Subcutaneous abdominal adipose tissue (tissue), 5 donors: ENCODE results near the gene TOB1.
"Not testable (repeated sequence)": the region's sequence is repeated elsewhere in the genome, so short reads cannot be mapped to it uniquely, and the experiment has no call there.

ENCODE experiments used
- H3K27ac ChIP-seq: one replicate; pipeline ENCODE4 v1.7.0; 2013; ENCODE audit warnings: low read depth, mild to moderate bottlenecking, inconsistent platforms, low read length, moderate library complexity
- H3K27me3 ChIP-seq, 5 donors: one replicate each; pipeline ENCODE4 v1.7.0; 2013; ENCODE audit warnings: low read length in 5 of 5, inconsistent platforms in 1 of 5; ENCODE audit not compliant: control insufficient read depth in 5 of 5, insufficient read depth in 4 of 5
- H3K36me3 ChIP-seq, 5 donors: one replicate each; pipeline ENCODE4 v1.7.0; 2013; ENCODE audit warnings: low read length in 5 of 5; ENCODE audit not compliant: control insufficient read depth in 5 of 5, insufficient read depth in 5 of 5
- H3K4me1 ChIP-seq, 5 donors: one replicate each; pipeline ENCODE4 v1.7.0; 2013; ENCODE audit warnings: low read length in 5 of 5, mild to moderate bottlenecking in 3 of 5, moderate library complexity in 1 of 5; ENCODE audit not compliant: control insufficient read depth in 5 of 5, insufficient read depth in 5 of 5
- H3K4me3 ChIP-seq, 5 donors: one replicate each; pipeline ENCODE4 v1.7.0; 2013; ENCODE audit warnings: low read length in 5 of 5, low read depth in 1 of 5
- H3K9ac ChIP-seq, 5 donors: one replicate each; pipeline ENCODE4 v1.7.0; 2013; ENCODE audit warnings: low read length in 5 of 5, mild to moderate bottlenecking in 4 of 5, moderate library complexity in 3 of 5
- H3K9me3 ChIP-seq, 5 donors: one replicate each; pipeline ENCODE4 v1.7.0; 2013; ENCODE audit warnings: low read length in 5 of 5; ENCODE audit not compliant: control insufficient read depth in 5 of 5
- donor health status: healthy.
- donor health status: healthy.
- donor health status: healthy.
- donor health status: healthy.
- donor health status: healthy.

TOB1 gene

DNA sequence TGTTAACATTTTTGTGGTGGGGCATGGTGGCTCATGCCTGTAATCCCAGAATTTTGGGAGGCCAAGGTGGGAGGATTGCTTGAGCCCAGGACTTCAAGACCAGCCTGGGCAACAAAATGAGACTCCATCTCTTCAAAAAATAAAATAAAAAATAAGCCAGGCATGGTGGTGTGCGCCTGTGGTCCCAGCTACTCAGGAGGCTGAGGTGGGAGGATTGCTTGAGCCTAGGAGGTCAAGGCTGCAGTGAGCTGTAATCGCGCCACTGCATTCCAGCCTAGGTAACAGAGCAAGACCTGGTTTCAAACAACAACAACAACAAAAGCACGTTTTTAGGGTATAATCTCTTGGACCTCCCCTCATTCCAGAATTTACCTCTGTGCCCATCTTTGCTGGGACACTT lies 28.4 kb upstream of the TOB1 start:
- not testable (repeated sequence) for H3K4me3 ChIP-seq, H3K36me3 ChIP-seq, H3K27ac ChIP-seq, H3K27me3 ChIP-seq, H3K9ac ChIP-seq, H3K9me3 ChIP-seq, H3K4me1 ChIP-seq

GRCh38 chr17:50893183-50893993 lies 27.2 kb upstream of the TOB1 start:
- H3K27me3 ChIP-seq = no peaks in the 10 kb centered on the region
- H3K36me3 ChIP-seq = no peaks in the 10 kb centered on the region
- no peak overlapping the region for H3K4me3 ChIP-seq
- no peak overlapping the region for H3K9ac ChIP-seq
- H3K9me3 ChIP-seq = no peaks in the 10 kb centered on the region
- H3K4me1 ChIP-seq = peaks cover 0 to 6% (median 5%) of the 10 kb centered on the region in 5 donors
- H3K27ac ChIP-seq = no peak overlapping the region

- no peaks in the 10 kb centered on the region for H3K27me3 ChIP-seq
- H3K27ac ChIP-seq = no peak overlapping the region
Measured at GRCh38 chr17:50892101-50892776, 26.1 kb upstream of the TOB1 start.

GRCh38 chr17:50891577-50891989 lies 25.4 kb upstream of the TOB1 start:
- Histone ChIP-seq H3K27ac (no peak overlapping the region), H3K36me3 (no peaks in the 10 kb centered on the region), H3K9me3 (no peaks in the 10 kb centered on the region), H3K27me3 (no peaks in the 10 kb centered on the region), H3K4me1 (peaks cover 0 to 6% (median 5%) of the 10 kb centered on the region in 5 donors), H3K9ac (no peak overlapping the region), H3K4me3 (no peak overlapping the region)

More at GRCh38 chr17:50892101-50892776, 26.1 kb upstream of the TOB1 start:
- no peak overlapping the region for H3K9ac ChIP-seq
- no peaks in the 10 kb centered on the region for H3K9me3 ChIP-seq
- peaks cover 0 to 6% (median 5%) of the 10 kb centered on the region in 5 donors for H3K4me1 ChIP-seq
- H3K4me3 ChIP-seq = no peak overlapping the region
- H3K36me3 ChIP-seq = no peaks in the 10 kb centered on the region

- H3K4me3 ChIP-seq = no peak overlapping the region
- H3K36me3 ChIP-seq = no peaks in the 10 kb centered on the region
- no peaks in the 10 kb centered on the region for H3K9me3 ChIP-seq
- H3K27ac ChIP-seq = no peak overlapping the region
- no peak overlapping the region for H3K9ac ChIP-seq
- H3K4me1 ChIP-seq = peaks cover 0 to 6% (median 5%) of the 10 kb centered on the region in 5 donors
- no peaks in the 10 kb centered on the region for H3K27me3 ChIP-seq
Measured at GRCh38 chr17:50890675-50891516, 24.7 kb upstream of the TOB1 start.

- H3K4me1 ChIP-seq = peaks cover 0 to 6% (median 5%) of the 10 kb centered on the region in 5 donors
- H3K4me3 ChIP-seq = no peak overlapping the region
- H3K9me3 ChIP-seq = no peaks in the 10 kb centered on the region
- H3K27ac ChIP-seq = no peak overlapping the region
- no peaks in the 10 kb centered on the region for H3K27me3 ChIP-seq
- no peaks in the 10 kb centered on the region for H3K36me3 ChIP-seq
- no peak overlapping the region for H3K9ac ChIP-seq
Measured at GRCh38 chr17:50889528-50890118, 23.5 kb upstream of the TOB1 start.

GRCh38 chr17:50887705-50888245 lies 21.6 kb upstream of the TOB1 start:
- H3K9ac ChIP-seq = no peak overlapping the region
- H3K4me3 ChIP-seq = no peak overlapping the region
- H3K4me1 ChIP-seq = peaks cover 0 to 6% (median 5%) of the 10 kb centered on the region in 5 donors
- no peak overlapping the region for H3K27ac ChIP-seq
- H3K36me3 ChIP-seq = no peaks in the 10 kb centered on the region
- H3K27me3 ChIP-seq = no peaks in the 10 kb centered on the region
- no peaks in the 10 kb centered on the region for H3K9me3 ChIP-seq

DNA sequence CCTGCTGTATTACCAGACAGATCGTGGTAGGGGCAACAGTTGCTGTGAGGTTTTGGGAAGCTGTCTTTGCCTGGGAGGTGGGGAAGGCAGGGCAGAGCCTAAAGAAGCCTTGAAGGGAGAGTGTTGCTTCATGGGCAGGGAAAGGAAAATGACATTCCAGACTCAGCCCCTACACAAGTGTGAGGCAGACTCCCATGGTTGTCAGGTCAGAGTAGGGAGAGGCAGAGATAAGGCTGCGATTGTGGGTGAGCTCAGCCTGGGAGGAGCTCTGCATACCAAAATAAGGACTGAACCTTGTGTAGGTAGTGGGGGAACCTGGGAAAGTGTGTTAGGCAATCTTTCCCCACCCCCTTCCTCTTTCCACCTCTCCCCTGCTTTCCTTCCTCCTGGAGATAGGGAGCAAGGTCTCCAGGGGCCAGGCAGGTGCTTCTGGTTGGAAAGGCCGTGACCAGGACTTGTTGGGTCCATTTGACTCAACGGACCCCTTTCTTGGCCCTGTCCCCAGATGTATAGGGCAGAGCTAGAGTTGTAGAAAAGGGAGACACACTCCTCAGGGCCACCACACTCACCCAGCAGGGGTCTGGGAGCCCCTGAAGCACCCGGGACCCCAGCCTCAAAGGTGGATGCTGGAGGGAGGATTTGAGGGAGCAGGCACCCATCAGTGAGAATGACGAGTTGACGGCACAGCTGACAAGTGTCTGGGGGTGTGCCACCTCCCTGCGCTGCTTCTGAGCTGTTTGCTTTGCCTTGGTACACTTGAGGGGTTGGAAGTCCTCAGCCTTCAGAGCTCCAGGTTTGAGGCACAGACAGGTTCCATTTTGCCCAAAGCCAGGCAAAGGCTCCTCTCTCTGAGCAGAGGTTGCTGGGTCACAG lies 18.5 kb upstream of the TOB1 start:
- no peak overlapping the region for H3K4me3 ChIP-seq
- no peaks in the 10 kb centered on the region for H3K36me3 ChIP-seq
- H3K9ac ChIP-seq = no peak overlapping the region
- H3K9me3 ChIP-seq = peaks cover 0 to 5% (median 0%) of the 10 kb centered on the region in 5 donors
- no peak overlapping the region for H3K27ac ChIP-seq
- H3K4me1 ChIP-seq = peaks cover 0 to 5% (median 4%) of the 10 kb centered on the region in 5 donors
- no peaks in the 10 kb centered on the region for H3K27me3 ChIP-seq
